Natural killer cell treated with Interleukin-12 subunit alpha and Interleukin-12 subunit beta and Interleukin-15 and Interleukin-18, amount 100 ng/mL, for 72 hours (primary cell): ENCODE measurements around the gene TPI1. TPM values are rescaled to one million over a fixed set of nuclear protein-coding genes. Genes with fewer than 3 reads are reported as not detected.
"Not testable (repeated sequence)": the region's sequence is repeated elsewhere in the genome, so short reads cannot be mapped to it uniquely, and the experiment has no call there.

ENCODE experiments used
- ATAC-seq, 2 donors: fragments of 150-1000 bp; cut with Tn5 transposase in 1 of 2; sonication (Bioruptor Pico), chemical (Tn5 transposase) in 1 of 2; 2 replicates each; pipeline ENCODE4 v1.10.0; 2021
- DNase-seq: peaks from one replicate; pipeline ENCODE4 v3.0.0; 2022; ENCODE audit warnings: low spot score
- H3K27ac Mint-ChIP-seq, 2 donors: 1 replicate in 1 of 2; 2 replicates in 1 of 2; pipeline ENCODE4 v1.8.0; 2022; ENCODE audit warnings: mixed read lengths in 2 of 2, mild to moderate bottlenecking in 1 of 2, moderate library complexity in 1 of 2
- H3K27me3 Mint-ChIP-seq, 2 donors: 1 replicate in 1 of 2; 2 replicates in 1 of 2; pipeline ENCODE4 v1.8.0; 2022; ENCODE audit warnings: mixed read lengths in 2 of 2
- H3K36me3 Mint-ChIP-seq: one replicate; pipeline ENCODE4 v1.8.0; 2022; ENCODE audit warnings: mixed read lengths
- H3K4me1 Mint-ChIP-seq, 2 donors: 1 replicate in 1 of 2; 2 replicates in 1 of 2; pipeline ENCODE4 v1.8.0; 2022; ENCODE audit warnings: low read depth in 2 of 2, mixed read lengths in 2 of 2, mild to moderate bottlenecking in 1 of 2
- H3K4me3 Mint-ChIP-seq: one replicate; pipeline ENCODE4 v1.8.0; 2022; ENCODE audit warnings: mixed read lengths
- H3K9me3 Mint-ChIP-seq: 2 replicates; pipeline ENCODE4 v1.8.0; 2022; ENCODE audit warnings: mixed read lengths
- total RNA-seq, 2 donors: library from RNA; stranded (reverse); gene quantifications; one replicate each; pipeline ENCODE4 v1.2.3, GENCODE V29; 2022

TPI1 gene
- total RNA-seq, 2 donors from 2014 or later = 1,157 to 1,903 TPM

DNA sequence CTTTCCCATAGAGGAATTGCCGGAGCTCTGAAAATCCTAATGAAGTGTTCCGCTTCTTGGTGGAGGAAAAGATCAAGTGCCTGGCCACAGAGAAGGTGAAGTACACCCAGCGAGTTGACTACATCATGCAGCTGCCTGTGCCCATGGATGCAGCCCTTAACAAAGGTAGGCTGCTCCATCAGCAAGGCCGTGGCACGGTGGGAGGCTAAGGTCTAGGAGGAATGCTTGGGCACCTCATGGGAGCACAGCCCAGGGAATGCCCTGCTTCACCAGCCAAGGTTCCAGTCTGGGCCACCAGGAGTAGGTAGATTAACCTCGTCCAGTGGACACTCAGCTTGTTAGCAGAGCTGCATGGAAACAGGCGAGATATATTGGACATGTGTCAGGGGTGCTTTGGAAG is 6.4 kb upstream of the TPI1 start:
- H3K4me1 Mint-ChIP-seq = no peaks in the 10 kb centered on the region
- no peak overlapping the region for H3K27ac Mint-ChIP-seq
- H3K4me3 Mint-ChIP-seq = no peak overlapping the region
- no peak for DNase-seq
- no peaks in the 10 kb centered on the region for H3K9me3 Mint-ChIP-seq
- H3K36me3 Mint-ChIP-seq = peaks cover 15% of the 10 kb centered on the region
- no peaks in the 10 kb centered on the region for H3K27me3 Mint-ChIP-seq
- no peak for ATAC-seq

DNA sequence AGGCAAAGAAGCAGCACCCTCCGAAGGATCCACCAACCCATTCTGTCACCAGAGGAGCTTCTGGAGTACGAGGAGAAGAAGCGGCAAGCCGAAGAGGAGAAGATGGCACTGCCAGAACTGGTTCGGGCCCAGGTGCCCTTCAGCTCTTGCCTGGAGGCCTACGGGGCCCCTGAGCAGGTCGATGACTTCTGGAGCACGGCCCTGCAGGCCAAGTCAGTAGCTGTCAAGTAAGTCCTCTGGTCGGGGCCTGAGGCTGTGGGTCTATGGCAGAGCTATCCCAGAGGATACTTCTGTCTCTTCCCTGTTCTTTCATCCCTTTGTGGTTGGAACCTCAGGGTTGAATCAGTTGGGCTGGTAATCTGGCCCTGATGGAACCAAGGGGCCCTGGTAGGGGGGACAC is 5.9 kb upstream of the TPI1 start:
- H3K4me1 Mint-ChIP-seq = peaks cover 0 to under 1% of the 10 kb centered on the region in 2 donors
- no peak overlapping the region for H3K4me3 Mint-ChIP-seq
- ATAC-seq (no peak), DNase-seq (peak; percentile 56)
- no peaks in the 10 kb centered on the region for H3K9me3 Mint-ChIP-seq
- H3K27me3 Mint-ChIP-seq = no peaks in the 10 kb centered on the region
- peaks cover 15% of the 10 kb centered on the region for H3K36me3 Mint-ChIP-seq
- H3K27ac Mint-ChIP-seq = no peak overlapping the region

DNA sequence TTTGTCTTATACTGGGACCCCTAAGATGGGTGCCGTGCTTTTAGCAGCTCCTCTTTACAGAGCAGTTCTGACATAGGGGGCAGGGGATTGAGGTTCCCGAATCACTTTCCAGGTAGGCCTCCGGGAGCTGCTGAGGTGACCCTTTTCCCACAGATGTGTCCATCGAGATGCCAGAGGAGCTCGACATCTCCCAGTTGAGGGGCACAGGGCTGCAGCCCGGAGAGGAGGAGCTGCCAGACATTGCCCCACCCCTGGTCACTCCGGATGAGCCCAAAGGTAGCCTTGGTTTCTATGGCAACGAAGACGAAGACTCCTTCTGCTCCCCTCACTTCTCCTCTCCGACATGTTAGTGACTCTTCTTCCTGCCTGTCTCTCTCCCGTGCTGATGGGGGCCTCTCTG is 4.3 kb upstream of the TPI1 start:
- ATAC-seq (no peak), DNase-seq (peak; percentile 40)
- H3K4me3 Mint-ChIP-seq = no peak overlapping the region
- no peaks in the 10 kb centered on the region for H3K27me3 Mint-ChIP-seq
- peaks cover under 1 to 3% of the 10 kb centered on the region in 2 donors for H3K4me1 Mint-ChIP-seq
- H3K36me3 Mint-ChIP-seq = peaks cover 5% of the 10 kb centered on the region
- no peak overlapping the region for H3K27ac Mint-ChIP-seq
- no peaks in the 10 kb centered on the region for H3K9me3 Mint-ChIP-seq

GRCh38 chr12:6863586-6864321 is 3.6 kb upstream of the TPI1 start:
- no peaks in the 10 kb centered on the region for H3K27me3 Mint-ChIP-seq
- peaks cover 11% of the 10 kb centered on the region for H3K36me3 Mint-ChIP-seq
- H3K4me1 Mint-ChIP-seq = peaks cover 8 to 10% of the 10 kb centered on the region in 2 donors
- H3K27ac Mint-ChIP-seq = no peak overlapping the region
- ATAC-seq (no peak), DNase-seq (peak; percentile 55)
- no peak overlapping the region for H3K4me3 Mint-ChIP-seq
- H3K9me3 Mint-ChIP-seq = no peaks in the 10 kb centered on the region

DNA sequence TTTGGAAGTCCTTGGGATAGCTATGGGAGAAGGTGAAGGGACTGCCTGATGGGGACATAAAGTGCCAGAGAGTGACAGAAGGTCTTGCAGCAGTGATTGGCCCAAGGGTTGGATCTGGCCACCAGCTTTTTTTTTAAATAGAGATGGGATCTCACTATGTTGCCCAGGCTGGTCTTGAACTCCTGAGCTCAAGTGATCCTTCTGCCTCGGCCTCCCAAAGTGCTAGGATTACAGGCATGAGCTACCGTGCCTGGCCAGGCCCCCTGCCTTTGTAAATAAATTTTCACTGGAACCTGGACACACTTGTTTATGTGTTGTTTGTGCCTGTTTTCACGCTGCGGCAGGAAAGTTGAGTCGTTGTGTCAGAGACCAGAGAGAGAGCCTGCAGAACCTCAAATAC is 2.0 kb upstream of the TPI1 start:
- peak overlapping the region; percentile 8 for H3K4me3 Mint-ChIP-seq
- not testable (repeated sequence) for H3K9me3 Mint-ChIP-seq, H3K27me3 Mint-ChIP-seq, ATAC-seq, H3K27ac Mint-ChIP-seq, DNase-seq
- peaks cover 24 to 25% of the 10 kb centered on the region in 2 donors for H3K4me1 Mint-ChIP-seq
- H3K36me3 Mint-ChIP-seq = peaks cover 16% of the 10 kb centered on the region

DNA sequence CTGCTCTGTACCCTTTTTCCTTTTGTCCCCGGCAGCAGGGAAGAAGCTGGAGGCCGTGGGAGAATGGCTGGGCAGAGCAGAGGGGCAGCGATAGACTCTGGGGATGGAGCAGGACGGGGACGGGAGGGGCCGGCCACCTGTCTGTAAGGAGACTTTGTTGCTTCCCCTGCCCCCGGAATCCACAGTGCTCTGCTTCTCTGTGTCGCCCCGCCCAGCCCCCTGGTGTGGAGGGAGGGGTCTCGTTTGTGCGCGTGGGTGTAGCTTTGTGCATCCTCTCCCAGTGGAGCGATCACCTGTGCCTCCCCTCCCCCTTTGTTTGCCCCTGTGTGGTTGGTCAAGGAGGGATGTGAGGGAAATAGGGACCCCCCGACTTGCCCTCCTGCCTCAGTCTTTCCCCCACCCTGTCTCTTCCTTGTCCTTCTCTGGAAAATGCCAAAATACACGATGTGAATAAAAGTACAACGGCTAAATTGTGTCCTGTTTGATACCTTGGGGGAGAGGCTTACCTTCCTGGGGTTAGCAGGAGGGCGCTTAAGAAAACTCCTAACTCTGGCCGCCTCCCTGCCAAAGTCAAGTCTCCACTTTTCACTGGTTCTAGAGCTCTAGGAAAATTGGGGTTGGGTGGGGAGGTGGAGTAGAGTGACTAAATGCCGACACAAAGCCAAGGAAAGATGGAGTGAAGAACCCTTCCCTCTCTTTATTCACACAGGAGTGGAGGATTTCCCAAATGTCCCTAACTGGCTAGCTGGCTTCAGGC is 990 bp upstream of the TPI1 start:
- no peaks in the 10 kb centered on the region for H3K9me3 Mint-ChIP-seq
- DNase-seq (peak; percentile 60), ATAC-seq (no peak)
- H3K36me3 Mint-ChIP-seq = peaks cover 15% of the 10 kb centered on the region
- H3K27me3 Mint-ChIP-seq = no peaks in the 10 kb centered on the region
- H3K4me1 Mint-ChIP-seq = peaks cover 33% of the 10 kb centered on the region in 2 donors
- peak overlapping the region; percentile 84 to 95 for H3K27ac Mint-ChIP-seq
- H3K4me3 Mint-ChIP-seq = peak overlapping the region; percentile 94

DNA sequence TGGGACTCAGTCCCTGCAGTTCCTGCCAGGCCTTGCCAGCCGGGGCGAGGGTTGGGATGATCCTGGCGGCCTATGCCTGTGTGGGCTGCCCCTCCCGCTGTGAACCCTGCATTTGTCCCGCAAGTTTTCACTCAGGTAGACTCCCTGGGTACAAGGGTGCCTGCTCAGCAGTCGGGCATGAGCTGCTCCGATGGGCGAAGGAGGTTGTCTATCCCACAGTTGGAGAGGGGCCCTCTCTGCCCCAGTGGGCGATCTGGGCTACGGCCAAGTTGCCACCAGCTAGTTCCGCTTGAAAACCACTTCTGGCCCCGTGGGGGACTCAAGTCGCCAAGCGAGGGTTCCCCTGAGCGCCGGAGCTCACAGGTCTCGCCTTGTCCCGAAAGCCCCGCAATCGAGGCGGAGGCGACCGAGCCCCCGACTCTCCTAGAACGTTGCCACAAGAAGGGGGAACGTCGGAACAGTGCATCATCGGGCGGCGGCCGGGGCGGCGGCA is 365 bp upstream of the TPI1 start:
- no peak for DNase-seq
- Mint-ChIP-seq H3K4me1 (peaks cover 38% of the 10 kb centered on the region in 2 donors), H3K27me3 (no peaks in the 10 kb centered on the region), H3K9me3 (no peaks in the 10 kb centered on the region), H3K4me3 (peak overlapping the region; percentile 94), H3K27ac (peak overlapping the region; percentile 84 to 95), H3K36me3 (peaks cover 15% of the 10 kb centered on the region)
- peak in 1 of 2 donors; percentile 2 for ATAC-seq

- peak overlapping the region; percentile 94 for H3K4me3 Mint-ChIP-seq
- H3K9me3 Mint-ChIP-seq = no peaks in the 10 kb centered on the region
- ATAC-seq = peak in 1 of 2 donors; percentile 0
- no peaks in the 10 kb centered on the region for H3K27me3 Mint-ChIP-seq
- peak; percentile 60 for DNase-seq
- peaks cover 44 to 49% of the 10 kb centered on the region in 2 donors for H3K4me1 Mint-ChIP-seq
- peak overlapping the region; percentile 84 to 95 for H3K27ac Mint-ChIP-seq
- peaks cover 15% of the 10 kb centered on the region for H3K36me3 Mint-ChIP-seq
These were observed 1.1 kb downstream of the TPI1 start for GRCh38 chr12:6868211-6869048.

GRCh38 chr12:6869049-6870021 is 2.0 kb downstream of the TPI1 start:
- Mint-ChIP-seq H3K4me1 (peaks cover 44 to 54% of the 10 kb centered on the region in 2 donors), H3K36me3 (peaks cover 15% of the 10 kb centered on the region), H3K4me3 (peak overlapping the region; percentile 94), H3K27ac (peak overlapping the region; percentile 84 to 95), H3K27me3 (no peaks in the 10 kb centered on the region), H3K9me3 (no peaks in the 10 kb centered on the region)
- peak; percentile 80 for DNase-seq
- no peak for ATAC-seq

GRCh38 chr12:6870304-6870703 is 3.0 kb downstream of the TPI1 start:
- peaks cover 49 to 58% of the 10 kb centered on the region in 2 donors for H3K4me1 Mint-ChIP-seq
- peak overlapping the region; percentile 94 for H3K4me3 Mint-ChIP-seq
- not testable (repeated sequence) for ATAC-seq, H3K27me3 Mint-ChIP-seq, DNase-seq, H3K9me3 Mint-ChIP-seq
- H3K27ac Mint-ChIP-seq = peak overlapping the region; percentile 84 to 93
- peaks cover 15% of the 10 kb centered on the region for H3K36me3 Mint-ChIP-seq

DNA sequence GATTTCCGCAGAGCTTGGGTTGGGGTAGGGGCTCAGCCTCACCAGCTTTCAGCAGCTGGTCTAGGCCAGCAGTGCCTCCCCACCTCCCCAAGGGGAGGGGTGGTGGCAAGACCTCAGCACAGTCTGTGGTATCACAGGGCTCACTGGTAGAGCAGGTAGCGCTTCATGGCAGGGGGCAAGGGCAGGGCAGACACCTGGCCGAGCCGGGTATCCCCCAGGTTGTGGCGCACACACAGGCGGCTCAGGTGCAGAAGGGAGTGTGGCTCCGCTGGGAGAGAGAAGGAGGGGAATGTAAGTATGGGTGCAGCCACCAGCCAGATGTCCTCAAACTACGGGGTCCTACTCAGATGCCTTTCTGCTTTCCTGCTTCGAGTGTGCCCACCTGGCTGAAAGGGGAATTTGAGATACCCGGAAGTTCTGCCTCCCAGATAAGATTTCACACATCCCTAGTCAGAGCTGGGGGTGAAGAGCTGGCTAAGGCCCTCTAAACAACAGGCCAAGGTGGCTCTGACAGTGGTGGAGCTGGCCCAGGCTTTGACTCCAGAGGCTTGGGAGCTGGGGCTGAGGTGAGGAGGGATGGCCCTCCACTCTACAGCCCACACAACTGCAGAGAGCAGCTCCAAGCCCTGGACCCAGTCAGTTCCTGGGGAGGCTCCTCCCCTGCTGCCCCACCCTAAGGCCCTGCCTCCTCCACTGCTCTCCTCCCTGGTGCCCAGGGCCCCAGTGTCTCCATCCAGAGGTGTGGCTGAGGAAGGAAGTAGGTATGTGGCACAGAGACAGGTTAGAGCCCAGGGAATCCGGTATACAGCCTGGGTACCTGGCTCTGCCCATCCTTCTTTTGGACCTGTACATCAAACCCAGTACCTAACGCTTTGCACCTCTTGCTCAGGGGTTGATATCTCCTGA is 4.0 kb downstream of the TPI1 start:
- no peaks in the 10 kb centered on the region for H3K9me3 Mint-ChIP-seq
- H3K4me1 Mint-ChIP-seq = peaks cover 54 to 62% of the 10 kb centered on the region in 2 donors
- DNase-seq = no peak
- H3K4me3 Mint-ChIP-seq = peak overlapping the region; percentile 94
- H3K36me3 Mint-ChIP-seq = peaks cover 20% of the 10 kb centered on the region
- H3K27me3 Mint-ChIP-seq = no peaks in the 10 kb centered on the region
- ATAC-seq = no peak
- peak overlapping the region; percentile 84 to 93 for H3K27ac Mint-ChIP-seq
